Measurements from ENCODE around the gene CDK5RAP1.

Gene CDK5RAP1

GRCh38 chr20:33320006-33320405 lies 81.3 kb downstream of the CDK5RAP1 start:
- no peak overlapping the region for H3K27ac ChIP-seq
- no peak for TF ChIP-seq CTCF (conservative IDR thresholded peaks at IDR 0.05)

GRCh38 chr20:33318096-33318429 lies 83.3 kb downstream of the CDK5RAP1 start:
- no peak for TF ChIP-seq CTCF (conservative IDR thresholded peaks at IDR 0.05)
- no peak overlapping the region for H3K27ac ChIP-seq

- TF ChIP-seq CTCF (conservative IDR thresholded peaks at IDR 0.05) = no peak
- H3K27ac ChIP-seq = no peak overlapping the region
These were observed 83.8 kb downstream of the CDK5RAP1 start for GRCh38 chr20:33317424-33318095.

GRCh38 chr20:33316958-33317357 lies 84.4 kb downstream of the CDK5RAP1 start:
- H3K27ac ChIP-seq = no peak overlapping the region
- TF ChIP-seq CTCF (conservative IDR thresholded peaks at IDR 0.05) = no peak

- no peak overlapping the region for H3K27ac ChIP-seq
These were observed 85.0 kb downstream of the CDK5RAP1 start for GRCh38 chr20:33316343-33316742.

GRCh38 chr20:33313686-33314314 lies 87.5 kb downstream of the CDK5RAP1 start:
- TF ChIP-seq CTCF (conservative IDR thresholded peaks at IDR 0.05) = no peak
- H3K27ac ChIP-seq = no peak overlapping the region

More at GRCh38 chr20:33316343-33316742, 85.0 kb downstream of the CDK5RAP1 start:
- no peak for TF ChIP-seq CTCF (conservative IDR thresholded peaks at IDR 0.05)

- no peak overlapping the region for H3K27ac ChIP-seq
- no peak for TF ChIP-seq CTCF (conservative IDR thresholded peaks at IDR 0.05)
These were observed 88.7 kb downstream of the CDK5RAP1 start for GRCh38 chr20:33312583-33312982.

All from VCaP (cell line).